ENCODE measurements around the gene U2AF1. TPM values are rescaled to one million over a fixed set of nuclear protein-coding genes. Genes with fewer than 3 reads are reported as not detected.
"Not testable (repeated sequence)": the region's sequence is repeated elsewhere in the genome, so short reads cannot be mapped to it uniquely, and the experiment has no call there.

The U2AF1 gene
- 10.2 TPM for total RNA-seq
- 10 to 100 TPM; 30.6 to 68.6 (median 46.6) TPM for polyA plus RNA-seq (ENCODE audit: insufficient read depth in 1 of 8, insufficient read length in 8 of 8, low replicate concordance in 1 of 8)
- long read RNA-seq, donor 1, transcript U2AF1-202 (8 exons, 940 nt): minor isoform, 6 of 15 reads
- long read RNA-seq, donor 1, transcript U2AF1-201 (8 exons, 962 nt): major isoform, 8 of 15 reads
- long read RNA-seq, donor 1, partial matches to known transcripts: 0 of 15 reads
- long read RNA-seq, donor 1, other reads (novel, unspliced or antisense): 0 of 15 reads
- long read RNA-seq, donor 2, transcript U2AF1-201 (8 exons, 962 nt): major isoform, 5 of 7 reads
- long read RNA-seq, donor 2, partial matches to known transcripts: 0 of 7 reads
- long read RNA-seq, donor 2, other reads (novel, unspliced or antisense): 0 of 7 reads
- long read RNA-seq, donor 3, transcript U2AF1-201 (8 exons, 962 nt): major isoform, 23 of 43 reads
- long read RNA-seq, donor 3, transcript U2AF1-202 (8 exons, 940 nt): minor isoform, 19 of 43 reads
- long read RNA-seq, donor 3, partial matches to known transcripts: 0 of 43 reads
- long read RNA-seq, donor 3, other reads (novel, unspliced or antisense): 0 of 43 reads
- long read RNA-seq, donor 4, transcript U2AF1-201 (8 exons, 962 nt): major isoform, 18 of 30 reads
- long read RNA-seq, donor 4, transcript U2AF1-202 (8 exons, 940 nt): minor isoform, 8 of 30 reads
- long read RNA-seq, donor 4, partial matches to known transcripts: 0 of 30 reads
- long read RNA-seq, donor 4, other reads (novel, unspliced or antisense): 0 of 30 reads
- long read RNA-seq, donor 5, transcript U2AF1-201 (8 exons, 962 nt): major isoform, 39 of 70 reads
- long read RNA-seq, donor 5, transcript U2AF1-202 (8 exons, 940 nt): minor isoform, 25 of 70 reads
- long read RNA-seq, donor 5, partial matches to known transcripts: 0 of 70 reads
- long read RNA-seq, donor 5, other reads (novel, unspliced or antisense): 0 of 70 reads
- long read RNA-seq, donor 6, full-length matches to known transcripts: 88 of 88 reads
- long read RNA-seq, donor 6, partial matches to known transcripts: 0 of 88 reads
- long read RNA-seq, donor 6, other reads (novel, unspliced or antisense): 0 of 88 reads
- long read RNA-seq, donor 7, transcript U2AF1-201 (8 exons, 962 nt): major isoform, 28 of 55 reads
- long read RNA-seq, donor 7, transcript U2AF1-202 (8 exons, 940 nt): minor isoform, 21 of 55 reads
- long read RNA-seq, donor 7, partial matches to known transcripts: 0 of 55 reads
- long read RNA-seq, donor 7, other reads (novel, unspliced or antisense): 0 of 55 reads
- long read RNA-seq, donor 8, transcript U2AF1-202 (8 exons, 940 nt): major isoform, 16 of 31 reads
- long read RNA-seq, donor 8, transcript U2AF1-201 (8 exons, 962 nt): minor isoform, 15 of 31 reads
- long read RNA-seq, donor 8, partial matches to known transcripts: 0 of 31 reads
- long read RNA-seq, donor 8, other reads (novel, unspliced or antisense): 0 of 31 reads
- long read RNA-seq, donor 9, transcript U2AF1-202 (8 exons, 940 nt): minor isoform, 16 of 41 reads
- long read RNA-seq, donor 9, transcript U2AF1-201 (8 exons, 962 nt): major isoform, 23 of 41 reads
- long read RNA-seq, donor 9, partial matches to known transcripts: 0 of 41 reads
- long read RNA-seq, donor 9, other reads (novel, unspliced or antisense): 0 of 41 reads
- long read RNA-seq, donor 10, full-length matches to known transcripts: 75 of 81 reads
- long read RNA-seq, donor 10, partial matches to known transcripts: 6 of 81 reads
- long read RNA-seq, donor 10, other reads (novel, unspliced or antisense): 0 of 81 reads
- long read RNA-seq, donor 11, transcript U2AF1-201 (8 exons, 962 nt): major isoform, 18 of 33 reads
- long read RNA-seq, donor 11, transcript U2AF1-202 (8 exons, 940 nt): minor isoform, 11 of 33 reads
- long read RNA-seq, donor 11, partial matches to known transcripts: 0 of 33 reads
- long read RNA-seq, donor 11, other reads (novel, unspliced or antisense): 0 of 33 reads

DNA sequence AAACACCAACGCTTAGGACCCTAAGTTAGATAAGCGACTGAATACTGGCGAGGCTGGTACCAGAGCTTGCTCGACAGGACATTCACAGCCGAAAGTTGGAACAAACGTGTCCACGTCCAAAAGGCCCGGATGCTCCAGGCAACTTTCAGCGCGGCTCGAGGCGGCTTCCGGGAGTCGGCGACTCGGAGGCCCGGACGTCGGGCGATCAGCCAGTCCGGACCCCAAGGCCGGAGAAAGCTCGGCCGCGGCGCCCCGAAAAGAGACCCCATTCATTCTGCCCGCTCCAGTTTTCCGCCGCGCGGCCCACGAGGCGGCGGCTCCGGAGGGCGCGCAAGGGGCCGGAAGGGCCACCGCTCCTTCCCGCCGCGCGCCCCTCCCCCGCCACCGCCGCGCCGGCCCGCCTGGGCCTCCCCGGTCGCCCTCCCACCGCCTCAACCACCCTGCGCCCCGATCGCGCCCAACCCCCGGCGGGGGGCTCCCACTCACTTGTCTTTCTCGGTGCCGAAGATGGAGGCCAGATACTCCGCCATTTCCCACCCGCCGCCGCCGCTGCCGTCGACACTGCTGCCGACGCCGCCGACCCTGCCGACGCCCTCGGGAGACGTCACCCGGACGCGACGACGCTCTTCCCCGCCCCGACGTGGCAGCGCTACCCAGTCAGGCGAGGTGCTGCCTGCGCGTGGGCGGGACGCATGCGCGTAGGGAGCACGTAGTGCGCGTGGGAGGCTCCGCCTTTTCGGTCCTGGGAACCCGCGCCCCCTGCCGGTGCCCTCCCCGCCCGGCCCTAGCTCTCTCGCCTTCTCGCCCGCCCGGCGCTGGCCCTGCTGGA lies at the start of gene U2AF1:
Gene U2AF1, minus strand, starts transcription at position 606 of the 829 bp plus-strand sequence. Its CDS starts 76 bp downstream, at position 530.
- not testable (repeated sequence) for H3K9me3 ChIP-seq (replicated peaks; ENCODE audit: control insufficient read depth, low read depth, low read length); H3K4me1 ChIP-seq (ENCODE audit: control insufficient read depth, insufficient read depth, low read length); H3K27me3 ChIP-seq (ENCODE audit: control insufficient read depth, insufficient read depth, low read length); H3K36me3 ChIP-seq (ENCODE audit: control insufficient read depth, insufficient read depth, low read length); H3K27ac ChIP-seq (ENCODE audit: low read length)
- WGBS (ENCODE audit: insufficient coverage): 0% methylated on average over 6 of the region's 107 CpGs
- peak within 1 kb of the TSS; percentile 39 for H3K4me3 ChIP-seq (ENCODE audit: low read length)
- DNase-seq: peak; percentile 1

DNA sequence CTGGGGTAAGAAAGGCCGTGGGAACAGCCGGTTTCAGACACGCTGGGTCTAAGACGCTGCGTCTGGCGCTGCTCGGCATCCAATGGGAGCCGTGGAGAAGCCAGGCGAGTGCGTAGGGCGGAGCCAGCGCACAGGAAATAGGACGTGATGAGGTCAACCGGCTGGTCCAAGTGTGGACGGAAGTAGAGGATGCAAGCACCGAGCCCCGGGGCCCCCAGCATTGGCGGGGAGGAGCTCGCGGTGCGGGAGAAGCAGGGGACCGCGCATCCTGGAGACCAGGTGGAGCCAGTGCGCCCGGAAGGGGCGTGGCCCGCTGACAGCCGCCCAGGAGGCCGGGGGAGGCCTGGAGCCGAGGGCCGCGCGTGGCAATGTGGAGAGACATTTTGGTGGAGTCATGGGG lies 46.2 kb upstream of the U2AF1 start:
- no CpG with 5 or more reads among the region's 33 CpGs for WGBS (ENCODE audit: insufficient coverage)

DNA sequence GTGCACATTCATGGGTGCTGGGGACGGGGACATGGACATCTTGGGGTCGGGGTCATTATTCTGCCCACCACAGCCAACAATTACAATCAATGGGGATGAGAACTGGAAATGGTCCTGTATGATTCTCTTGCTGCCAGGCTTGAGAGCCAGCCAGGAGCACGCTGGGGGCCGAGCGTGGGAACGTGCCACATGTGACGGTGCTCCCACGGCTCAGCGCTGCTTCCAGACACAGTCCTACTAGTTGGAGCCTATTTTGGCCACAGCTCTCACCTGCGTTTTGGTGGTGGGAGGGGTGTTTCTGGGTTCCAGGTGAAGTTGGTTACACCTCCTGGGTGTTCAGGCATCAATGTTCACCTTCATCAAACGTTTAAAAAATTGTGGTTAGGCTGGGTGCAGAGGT lies 42.0 kb upstream of the U2AF1 start:
- not testable (repeated sequence) for H3K4me3 ChIP-seq (ENCODE audit: low read length); H3K36me3 ChIP-seq (ENCODE audit: control insufficient read depth, insufficient read depth, low read length)
- WGBS (ENCODE audit: insufficient coverage): no CpG with 5 or more reads among the region's 11 CpGs

More for the DNA sequence above, 46.2 kb upstream of the U2AF1 start:
- not testable (repeated sequence) for H3K4me1 ChIP-seq (ENCODE audit: control insufficient read depth, insufficient read depth, low read length); H3K27me3 ChIP-seq (ENCODE audit: control insufficient read depth, insufficient read depth, low read length); H3K27ac ChIP-seq (ENCODE audit: low read length); H3K36me3 ChIP-seq (ENCODE audit: control insufficient read depth, insufficient read depth, low read length); DNase-seq; H3K9me3 ChIP-seq (replicated peaks; ENCODE audit: control insufficient read depth, low read depth, low read length); H3K4me3 ChIP-seq (ENCODE audit: low read length)

DNA sequence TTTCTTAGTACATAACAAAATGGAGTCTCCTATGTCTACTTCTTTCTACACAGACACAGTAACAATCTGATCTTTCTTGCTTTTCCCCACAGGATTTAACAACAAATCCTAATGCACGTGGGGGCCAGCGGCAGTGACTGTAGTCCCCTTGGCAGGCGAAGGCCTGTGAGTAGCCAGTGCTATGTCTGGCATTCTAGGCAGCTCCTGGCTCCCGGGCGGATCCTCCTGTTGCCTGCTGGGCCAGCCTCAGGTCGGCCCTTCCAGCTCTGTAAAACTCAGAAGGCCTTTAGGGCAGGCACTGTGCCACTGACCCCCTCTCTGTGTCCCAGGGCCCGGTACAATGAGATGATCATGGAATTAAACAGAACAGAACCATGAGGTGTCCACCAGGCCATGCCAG lies 40.6 kb upstream of the U2AF1 start:
- not testable (repeated sequence) for H3K36me3 ChIP-seq (ENCODE audit: control insufficient read depth, insufficient read depth, low read length); H3K4me3 ChIP-seq (ENCODE audit: low read length); H3K4me1 ChIP-seq (ENCODE audit: control insufficient read depth, insufficient read depth, low read length); H3K27me3 ChIP-seq (ENCODE audit: control insufficient read depth, insufficient read depth, low read length); H3K27ac ChIP-seq (ENCODE audit: low read length); H3K9me3 ChIP-seq (replicated peaks; ENCODE audit: control insufficient read depth, low read depth, low read length); DNase-seq
- WGBS (ENCODE audit: insufficient coverage): no CpG with 5 or more reads among the region's 7 CpGs

More for the DNA sequence above, 42.0 kb upstream of the U2AF1 start:
- H3K27ac ChIP-seq (ENCODE audit: low read length); H3K4me1 ChIP-seq (ENCODE audit: control insufficient read depth, insufficient read depth, low read length); H3K9me3 ChIP-seq (replicated peaks; ENCODE audit: control insufficient read depth, low read depth, low read length); H3K27me3 ChIP-seq (ENCODE audit: control insufficient read depth, insufficient read depth, low read length); DNase-seq: not testable (repeated sequence)

DNA sequence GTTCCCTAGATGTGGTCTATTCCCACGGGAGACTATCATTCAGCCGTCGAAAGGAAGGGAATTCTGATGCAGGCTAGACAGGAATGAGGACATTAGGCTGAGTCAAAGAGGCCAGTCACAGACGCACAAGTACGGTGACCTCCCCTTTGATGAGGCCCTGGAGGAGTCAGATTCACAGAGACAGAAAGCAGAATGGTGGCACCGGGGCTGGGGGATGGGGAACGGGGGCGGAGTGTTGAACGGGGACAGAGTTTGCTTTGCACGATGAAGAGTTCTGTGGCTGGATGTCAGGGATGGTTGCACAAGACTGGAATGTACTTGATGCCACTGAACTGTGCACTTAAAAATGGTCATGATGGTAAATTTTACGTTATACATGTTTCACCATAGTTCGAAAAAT lies 39.3 kb upstream of the U2AF1 start:
- not testable (repeated sequence) for H3K4me3 ChIP-seq (ENCODE audit: low read length); H3K36me3 ChIP-seq (ENCODE audit: control insufficient read depth, insufficient read depth, low read length); DNase-seq; H3K4me1 ChIP-seq (ENCODE audit: control insufficient read depth, insufficient read depth, low read length); H3K9me3 ChIP-seq (replicated peaks; ENCODE audit: control insufficient read depth, low read depth, low read length); H3K27ac ChIP-seq (ENCODE audit: low read length); H3K27me3 ChIP-seq (ENCODE audit: control insufficient read depth, insufficient read depth, low read length)
- no CpG with 5 or more reads among the region's 12 CpGs for WGBS (ENCODE audit: insufficient coverage)

- WGBS (ENCODE audit: insufficient coverage): no CpG with 5 or more reads among the region's 17 CpGs
- not testable (repeated sequence) for H3K4me3 ChIP-seq (ENCODE audit: low read length); H3K9me3 ChIP-seq (replicated peaks; ENCODE audit: control insufficient read depth, low read depth, low read length); DNase-seq; H3K27ac ChIP-seq (ENCODE audit: low read length); H3K4me1 ChIP-seq (ENCODE audit: control insufficient read depth, insufficient read depth, low read length); H3K36me3 ChIP-seq (ENCODE audit: control insufficient read depth, insufficient read depth, low read length); H3K27me3 ChIP-seq (ENCODE audit: control insufficient read depth, insufficient read depth, low read length)
Measured at GRCh38 chr21:43141407-43141806, 34.0 kb upstream of the U2AF1 start.

GRCh38 chr21:43138944-43139343 lies 31.6 kb upstream of the U2AF1 start:
- H3K27ac ChIP-seq (ENCODE audit: low read length); DNase-seq; H3K4me3 ChIP-seq (ENCODE audit: low read length); H3K4me1 ChIP-seq (ENCODE audit: control insufficient read depth, insufficient read depth, low read length); H3K27me3 ChIP-seq (ENCODE audit: control insufficient read depth, insufficient read depth, low read length); H3K9me3 ChIP-seq (replicated peaks; ENCODE audit: control insufficient read depth, low read depth, low read length); H3K36me3 ChIP-seq (ENCODE audit: control insufficient read depth, insufficient read depth, low read length): not testable (repeated sequence)
- no CpG with 5 or more reads among the region's 8 CpGs for WGBS (ENCODE audit: insufficient coverage)

DNA sequence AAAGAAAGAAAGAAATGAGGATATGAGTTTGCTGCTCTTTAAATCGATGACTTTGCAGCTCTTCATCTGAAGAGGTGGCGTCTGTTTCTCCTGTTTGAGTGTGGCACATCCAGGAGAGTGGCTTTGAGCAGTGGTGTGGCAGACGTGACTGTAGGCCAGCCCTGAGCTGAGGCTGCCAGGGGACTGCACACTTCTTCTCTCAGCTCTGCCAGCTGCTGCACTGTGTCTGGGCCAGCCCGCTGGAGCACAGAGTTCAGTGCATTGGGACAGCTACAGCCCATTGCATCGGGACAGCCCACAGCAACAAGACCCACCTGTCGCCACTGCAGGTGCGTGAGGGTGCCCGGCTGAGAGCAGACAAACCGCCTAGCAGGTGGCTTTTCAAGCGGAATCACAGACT lies 27.1 kb upstream of the U2AF1 start:
- DNase-seq; H3K27me3 ChIP-seq (ENCODE audit: control insufficient read depth, insufficient read depth, low read length); H3K36me3 ChIP-seq (ENCODE audit: control insufficient read depth, insufficient read depth, low read length); H3K27ac ChIP-seq (ENCODE audit: low read length); H3K9me3 ChIP-seq (replicated peaks; ENCODE audit: control insufficient read depth, low read depth, low read length); H3K4me3 ChIP-seq (ENCODE audit: low read length); H3K4me1 ChIP-seq (ENCODE audit: control insufficient read depth, insufficient read depth, low read length): not testable (repeated sequence)
- no CpG with 5 or more reads among the region's 10 CpGs for WGBS (ENCODE audit: insufficient coverage)
